HG03432 (cell line): ENCODE measurements around the gene MLXIPL.
"Not testable (repeated sequence)": the region's sequence is repeated elsewhere in the genome, so short reads cannot be mapped to it uniquely, and the experiment has no call there.

Experiments used
- ATAC-seq: cut with Tn5 transposase; IDR thresholded peaks from one replicate; pipeline ENCODE4 v1.9.1; 2021; ENCODE audit warnings: mild to moderate bottlenecking, moderate library complexity; ENCODE audit not compliant: unreplicated experiment

MLXIPL gene

GRCh38 chr7:73646785-73647724 is 22.7 kb upstream of the MLXIPL start:
- ATAC-seq = no peak

- ATAC-seq = no peak
These were observed 21.4 kb upstream of the MLXIPL start for GRCh38 chr7:73645643-73646174.

GRCh38 chr7:73644688-73645286 is 20.5 kb upstream of the MLXIPL start:
- no peak for ATAC-seq

GRCh38 chr7:73642834-73643233 is 18.5 kb upstream of the MLXIPL start:
- ATAC-seq = no peak

- ATAC-seq = no peak
These were observed 14.6 kb upstream of the MLXIPL start for GRCh38 chr7:73638911-73639310.

GRCh38 chr7:73635428-73636200 is 11.3 kb upstream of the MLXIPL start:
- ATAC-seq = no peak

- no peak for ATAC-seq
These were observed 9.5 kb upstream of the MLXIPL start for GRCh38 chr7:73633844-73634243.

- no peak for ATAC-seq
These were observed 9.0 kb upstream of the MLXIPL start for GRCh38 chr7:73633323-73633722.

- ATAC-seq = no peak
These were observed 7.2 kb upstream of the MLXIPL start for GRCh38 chr7:73631558-73631957.

GRCh38 chr7:73628504-73628903 is 4.2 kb upstream of the MLXIPL start:
- ATAC-seq = no peak

GRCh38 chr7:73626814-73627213 is 2.5 kb upstream of the MLXIPL start:
- no peak for ATAC-seq

- ATAC-seq = no peak
These were observed 954 bp upstream of the MLXIPL start for GRCh38 chr7:73625276-73625675.

GRCh38 chr7:73624669-73625001 is 313 bp upstream of the MLXIPL start:
- no peak for ATAC-seq

- ATAC-seq = no peak
These were observed 1.2 kb downstream of the MLXIPL start for GRCh38 chr7:73622909-73623797.

GRCh38 chr7:73622527-73622908 is 1.8 kb downstream of the MLXIPL start:
- no peak for ATAC-seq

- no peak for ATAC-seq
These were observed 2.9 kb downstream of the MLXIPL start for GRCh38 chr7:73621168-73622063.

- ATAC-seq = not testable (repeated sequence)
These were observed 4.9 kb downstream of the MLXIPL start for GRCh38 chr7:73619394-73619793.

GRCh38 chr7:73618538-73618937 is 5.8 kb downstream of the MLXIPL start:
- no peak for ATAC-seq

- ATAC-seq = not testable (repeated sequence)
These were observed 6.8 kb downstream of the MLXIPL start for GRCh38 chr7:73617520-73617919.
